ENCODE results near the gene EPHB3. TPM values are rescaled to one million over a fixed set of nuclear protein-coding genes. Genes with fewer than 3 reads are reported as not detected.

The EPHB3 gene
- total RNA-seq, 4 donors from 2014 or later, result 4.1 to 17.7 (median 6.7) TPM

GRCh38 chr3:184532940-184533732 is 28.4 kb upstream of the EPHB3 start:
- DNase-seq, result no peak
- TF ChIP-seq EP300 (IDR thresholded peaks at IDR 0.05; ENCODE audit: low read depth), result no peak
- no peak for TF ChIP-seq POLR2A (IDR thresholded peaks at IDR 0.05)
- TF ChIP-seq POLR2AphosphoS5 (IDR thresholded peaks at IDR 0.05), result no peak
- TF ChIP-seq CTCF (IDR thresholded peaks at IDR 0.05), result no peak
- in situ Hi-C loops (cut with MboI; ENCODE audit: low pct_ligation_motif_present in 1 of 4, low pct_unique_long_range_greater_than_20kb in 1 of 4, low sequenced_read_pairs in 3 of 4), result loop anchor here in 3 of 4 donors (10.0 to 25.0 kb wide), 4 partner anchors 108 to 646 kb away; partner anchors contain the start of genes PARL (in 1 of the 3) and THPO (in 1 of the 3)
- Histone ChIP-seq H3K36me3 (no peaks in the 10 kb centered on the region), H3K4me1 (no peaks in the 10 kb centered on the region), H3K27me3 (peaks cover 51% of the 10 kb centered on the region), H3K27ac (no peak overlapping the region), H3K4me3 (no peak overlapping the region), H3K9me3 (no peaks in the 10 kb centered on the region)
- intact Hi-C loops (cut with DNase I; ENCODE audit: low total_unique reads), result no loop called here
- WGBS, 2 donors (ENCODE audit: low coverage in 1 of 2), result 71 to 80% methylated on average over 4 to 8 of the region's 8 CpGs

- in situ Hi-C loops (cut with MboI; ENCODE audit: low pct_ligation_motif_present in 1 of 4, low pct_unique_long_range_greater_than_20kb in 1 of 4, low sequenced_read_pairs in 3 of 4), result loop anchor here in 3 of 4 donors (10.0 to 25.0 kb wide), 4 partner anchors 113 to 651 kb away; partner anchors contain the start of genes PARL (in 1 of the 3) and THPO (in 1 of the 3)
- H3K27ac ChIP-seq, result no peak overlapping the region
- no peaks in the 10 kb centered on the region for H3K4me1 ChIP-seq
- no peaks in the 10 kb centered on the region for H3K9me3 ChIP-seq
- no peak for DNase-seq
- whole genome bisulfite sequencing, 2 donors (ENCODE audit: low coverage in 1 of 2), result 48 to 53% methylated on average over 8 of the region's 8 CpGs
- H3K27me3 ChIP-seq, result peaks cover 60% of the 10 kb centered on the region
- no peak overlapping the region for H3K4me3 ChIP-seq
- TF ChIP-seq POLR2A (IDR thresholded peaks at IDR 0.05) (no peak), CTCF (IDR thresholded peaks at IDR 0.05) (no peak)
- H3K36me3 ChIP-seq, result no peaks in the 10 kb centered on the region
- intact Hi-C loops (cut with DNase I; ENCODE audit: low total_unique reads), result no loop called here
These were observed 23.5 kb upstream of the EPHB3 start for GRCh38 chr3:184537885-184538665.

- intact Hi-C loops (cut with DNase I; ENCODE audit: low total_unique reads), result no loop called here
- Histone ChIP-seq H3K4me3 (no peak overlapping the region), H3K27ac (no peak overlapping the region), H3K27me3 (peaks cover 60% of the 10 kb centered on the region), H3K4me1 (peaks cover 0 to 2% (median 0%) of the 10 kb centered on the region in 4 donors), H3K36me3 (no peaks in the 10 kb centered on the region), H3K9me3 (no peaks in the 10 kb centered on the region)
- WGBS, 2 donors (ENCODE audit: low coverage in 1 of 2), result 79% methylated on average over 14 of the region's 14 CpGs; no CpG with 5 or more reads in 1 of the 2 donors
- in situ Hi-C loops (cut with MboI; ENCODE audit: low pct_ligation_motif_present in 1 of 4, low pct_unique_long_range_greater_than_20kb in 1 of 4, low sequenced_read_pairs in 3 of 4), result loop anchor here in 3 of 4 donors (10.0 to 25.0 kb wide), 4 partner anchors 114 to 652 kb away; partner anchors contain the start of genes PARL (in 1 of the 3) and THPO (in 1 of the 3)
- TF ChIP-seq POLR2A (IDR thresholded peaks at IDR 0.05) (no peak), CTCF (IDR thresholded peaks at IDR 0.05) (no peak), EP300 (IDR thresholded peaks at IDR 0.05; ENCODE audit: low read depth) (no peak), POLR2AphosphoS5 (IDR thresholded peaks at IDR 0.05) (no peak)
- no peak for DNase-seq
These were observed 22.7 kb upstream of the EPHB3 start for GRCh38 chr3:184538666-184539431.
